ENCODE measurements around the gene CDKN3.

- no peak for TF ChIP-seq CTCF (IDR thresholded peaks at IDR 0.05)
- TF ChIP-seq POLR2A (IDR thresholded peaks at IDR 0.05), result no peak
- TF ChIP-seq EP300 (IDR thresholded peaks at IDR 0.05; ENCODE audit: low read depth), result no peak
Observed at GRCh38 chr14:54354096-54354495, 42.7 kb upstream of the CDKN3 start.

All from transverse colon (tissue), 3 donors.